Endothelial cell of umbilical vein (primary cell): ENCODE data around the gene SRPK2.

ENCODE experiments used
- CTCF ChIP-seq, 2 donors: IDR thresholded peaks; 1 replicate in 1 of 2; 2 replicates in 1 of 2; pipeline ENCODE4 v1.5.1; 2011; ENCODE audit warnings: low read length in 2 of 2, mild to moderate bottlenecking in 2 of 2, moderate library complexity in 2 of 2, control low read depth in 1 of 2, inconsistent platforms in 1 of 2, low read depth in 1 of 2; ENCODE audit not compliant: insufficient read depth in 1 of 2; ENCODE audit errors: extremely low read depth in 1 of 2
- POLR2A ChIP-seq: IDR thresholded peaks from 2 replicates; pipeline ENCODE4 v1.6.1; 2012; ENCODE audit warnings: low read depth, mild to moderate bottlenecking, control low read depth, low read length
- POLR2AphosphoS5 ChIP-seq: IDR thresholded peaks from 2 replicates; pipeline ENCODE4 v1.6.1; 2012; ENCODE audit warnings: low read depth, mild to moderate bottlenecking, control low read depth, low read length, moderate library complexity; ENCODE audit not compliant: insufficient read depth

- TF ChIP-seq CTCF (IDR thresholded peaks at IDR 0.05; ENCODE audit: extremely low read depth in 1 of 2, insufficient read depth in 1 of 2, low read depth in 1 of 2, low read length in 2 of 2) (no peak), POLR2A (no peak), POLR2AphosphoS5 (no peak)
Observed at GRCh38 chr7:105213611-105214010, 175.1 kb downstream of the SRPK2 start.
